ENCODE data around the gene NTM.

The NTM gene

GRCh38 chr11:131614631-131615030 lies 244.2 kb downstream of the NTM start:
- Histone ChIP-seq H3K4me1 (ENCODE audit: insufficient read depth, low read length, severe bottlenecking) (no peaks in the 10 kb centered on the region), H4K20me1 (ENCODE audit: insufficient read depth, low read length) (no peaks in the 10 kb centered on the region)

GRCh38 chr11:131615611-131616010 lies 245.2 kb downstream of the NTM start:
- no peaks in the 10 kb centered on the region for H3K36me3 ChIP-seq (ENCODE audit: insufficient read depth, low read length)
- H3K27me3 ChIP-seq (ENCODE audit: insufficient read depth, low read length), result no peaks in the 10 kb centered on the region
- no peak overlapping the region for H3K9ac ChIP-seq (ENCODE audit: low read length)
- no peak for TF ChIP-seq CTCF (IDR thresholded peaks at IDR 0.05; ENCODE audit: low read length)
- no peak for TF ChIP-seq EZH2 (IDR thresholded peaks at IDR 0.05; ENCODE audit: borderline replicate concordance, low read length)
- H3K9me3 ChIP-seq (ENCODE audit: low read length), result no peaks in the 10 kb centered on the region
- no peak overlapping the region for H3K27ac ChIP-seq (ENCODE audit: low read depth, low read length, poor library complexity, severe bottlenecking)
- H2AFZ ChIP-seq (ENCODE audit: low read length), result no peak overlapping the region
- no peaks in the 10 kb centered on the region for H3K9me2 ChIP-seq (ENCODE audit: low read depth, low read length)
- no peak overlapping the region for H3K4me3 ChIP-seq (ENCODE audit: low read depth, low read length, poor library complexity, severe bottlenecking)
- no peaks in the 10 kb centered on the region for H4K20me1 ChIP-seq (ENCODE audit: insufficient read depth, low read length)
- H3K4me1 ChIP-seq (ENCODE audit: insufficient read depth, low read length, severe bottlenecking), result no peaks in the 10 kb centered on the region
- no peaks in the 10 kb centered on the region for H3K79me2 ChIP-seq (ENCODE audit: insufficient read depth, low read length)
- no peaks in the 10 kb centered on the region for H3F3A ChIP-seq (ENCODE audit: insufficient read depth, low read length)
- H3K4me2 ChIP-seq (ENCODE audit: low read length), result no peak overlapping the region

More at GRCh38 chr11:131614631-131615030, 244.2 kb downstream of the NTM start:
- Histone ChIP-seq H3K9me3 (ENCODE audit: low read length) (no peaks in the 10 kb centered on the region), H3K79me2 (ENCODE audit: insufficient read depth, low read length) (no peaks in the 10 kb centered on the region), H3K27me3 (ENCODE audit: insufficient read depth, low read length) (no peaks in the 10 kb centered on the region), H3K27ac (ENCODE audit: low read depth, low read length, poor library complexity, severe bottlenecking) (no peak overlapping the region), H3K4me3 (ENCODE audit: low read depth, low read length, poor library complexity, severe bottlenecking) (no peak overlapping the region), H3K4me2 (ENCODE audit: low read length) (no peak overlapping the region), H3K36me3 (ENCODE audit: insufficient read depth, low read length) (no peaks in the 10 kb centered on the region), H3F3A (ENCODE audit: insufficient read depth, low read length) (no peaks in the 10 kb centered on the region), H3K9me2 (ENCODE audit: low read depth, low read length) (no peaks in the 10 kb centered on the region), H3K9ac (ENCODE audit: low read length) (no peak overlapping the region), H2AFZ (ENCODE audit: low read length) (no peak overlapping the region)
- TF ChIP-seq CTCF (IDR thresholded peaks at IDR 0.05; ENCODE audit: low read length) (no peak), EZH2 (IDR thresholded peaks at IDR 0.05; ENCODE audit: borderline replicate concordance, low read length) (no peak)

- H3K27me3 ChIP-seq (ENCODE audit: insufficient read depth, low read length), result no peaks in the 10 kb centered on the region
- H3K4me3 ChIP-seq (ENCODE audit: low read depth, low read length, poor library complexity, severe bottlenecking), result no peak overlapping the region
- H2AFZ ChIP-seq (ENCODE audit: low read length), result no peak overlapping the region
- H3K79me2 ChIP-seq (ENCODE audit: insufficient read depth, low read length), result no peaks in the 10 kb centered on the region
- H3F3A ChIP-seq (ENCODE audit: insufficient read depth, low read length), result no peaks in the 10 kb centered on the region
- TF ChIP-seq EZH2 (IDR thresholded peaks at IDR 0.05; ENCODE audit: borderline replicate concordance, low read length) (no peak), CTCF (IDR thresholded peaks at IDR 0.05; ENCODE audit: low read length) (no peak)
- H3K9me3 ChIP-seq (ENCODE audit: low read length), result no peaks in the 10 kb centered on the region
- H3K4me2 ChIP-seq (ENCODE audit: low read length), result no peak overlapping the region
- no peaks in the 10 kb centered on the region for H3K9me2 ChIP-seq (ENCODE audit: low read depth, low read length)
- no peak overlapping the region for H3K9ac ChIP-seq (ENCODE audit: low read length)
- no peaks in the 10 kb centered on the region for H4K20me1 ChIP-seq (ENCODE audit: insufficient read depth, low read length)
- H3K36me3 ChIP-seq (ENCODE audit: insufficient read depth, low read length), result no peaks in the 10 kb centered on the region
- H3K4me1 ChIP-seq (ENCODE audit: insufficient read depth, low read length, severe bottlenecking), result no peaks in the 10 kb centered on the region
- no peak overlapping the region for H3K27ac ChIP-seq (ENCODE audit: low read depth, low read length, poor library complexity, severe bottlenecking)
These were observed 246.2 kb downstream of the NTM start for GRCh38 chr11:131616481-131617140.

Data from OCI-LY1 (cell line).